ENCODE data around the gene SPSB1.

SPSB1 gene

DNA sequence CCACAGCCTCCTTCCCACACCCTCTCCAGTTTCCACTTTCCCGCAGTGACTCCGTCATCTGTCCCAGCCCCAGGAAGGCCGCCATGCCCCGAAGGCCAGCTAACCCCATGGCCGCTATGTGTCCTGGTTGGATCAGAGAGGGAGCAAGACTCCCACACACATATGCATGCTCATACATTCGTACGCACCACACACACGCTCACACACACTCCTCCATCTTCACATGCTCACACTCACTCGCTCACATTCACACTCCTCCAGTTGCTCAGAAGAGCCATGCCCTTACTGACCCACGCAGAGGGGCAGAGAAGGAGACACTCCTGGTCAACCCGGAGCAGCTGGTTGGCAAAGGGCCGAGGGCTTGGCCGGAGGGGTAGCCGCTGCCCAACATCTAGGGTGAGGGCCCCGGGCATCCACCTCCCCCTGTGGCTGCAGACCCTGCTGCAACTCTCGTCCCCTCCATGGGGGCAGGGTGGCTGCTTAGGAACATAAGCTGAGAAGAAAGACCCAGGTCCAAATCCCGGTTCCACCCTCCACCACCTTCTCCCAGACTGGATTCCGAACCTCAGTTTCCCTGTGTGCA is 124.3 kb downstream of the SPSB1 start:
- no peaks in the 10 kb centered on the region for H3K27me3 Mint-ChIP-seq (ENCODE audit: low read depth, poor library complexity)
- peaks cover 45% of the 10 kb centered on the region for H3K4me1 Mint-ChIP-seq
- H3K36me3 Mint-ChIP-seq (ENCODE audit: low read depth): no peaks in the 10 kb centered on the region
- H3K27ac Mint-ChIP-seq: no peak overlapping the region
- TF ChIP-seq, protein P1, sequence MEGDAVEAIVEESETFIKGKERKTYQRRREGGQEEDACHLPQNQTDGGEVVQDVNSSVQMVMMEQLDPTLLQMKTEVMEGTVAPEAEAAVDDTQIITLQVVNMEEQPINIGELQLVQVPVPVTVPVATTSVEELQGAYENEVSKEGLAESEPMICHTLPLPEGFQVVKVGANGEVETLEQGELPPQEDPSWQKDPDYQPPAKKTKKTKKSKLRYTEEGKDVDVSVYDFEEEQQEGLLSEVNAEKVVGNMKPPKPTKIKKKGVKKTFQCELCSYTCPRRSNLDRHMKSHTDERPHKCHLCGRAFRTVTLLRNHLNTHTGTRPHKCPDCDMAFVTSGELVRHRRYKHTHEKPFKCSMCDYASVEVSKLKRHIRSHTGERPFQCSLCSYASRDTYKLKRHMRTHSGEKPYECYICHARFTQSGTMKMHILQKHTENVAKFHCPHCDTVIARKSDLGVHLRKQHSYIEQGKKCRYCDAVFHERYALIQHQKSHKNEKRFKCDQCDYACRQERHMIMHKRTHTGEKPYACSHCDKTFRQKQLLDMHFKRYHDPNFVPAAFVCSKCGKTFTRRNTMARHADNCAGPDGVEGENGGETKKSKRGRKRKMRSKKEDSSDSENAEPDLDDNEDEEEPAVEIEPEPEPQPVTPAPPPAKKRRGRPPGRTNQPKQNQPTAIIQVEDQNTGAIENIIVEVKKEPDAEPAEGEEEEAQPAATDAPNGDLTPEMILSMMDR (IDR thresholded peaks at IDR 0.05): no peak
- H3K9me3 Mint-ChIP-seq: no peaks in the 10 kb centered on the region
- H3K4me3 Mint-ChIP-seq: no peak overlapping the region
- DNase-seq: no peak

DNA sequence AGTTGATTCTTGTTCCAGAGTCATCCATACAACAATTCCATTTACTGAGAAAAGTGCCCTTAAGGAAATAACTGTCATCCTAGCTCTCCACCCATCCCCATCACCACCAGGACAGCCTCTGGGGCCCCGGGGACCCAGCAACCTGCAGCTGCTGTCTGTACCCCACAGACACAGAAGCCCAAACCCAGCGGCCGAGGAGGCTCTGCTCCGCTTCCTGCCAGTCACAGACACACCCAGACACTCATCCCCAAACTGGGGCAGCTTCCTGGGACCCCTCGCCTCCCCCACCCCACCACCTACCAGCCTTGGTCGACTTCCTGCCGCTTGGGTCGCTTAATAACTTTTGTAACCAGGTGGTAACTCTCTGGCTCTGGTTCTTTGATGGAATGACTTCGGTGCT is 125.0 kb downstream of the SPSB1 start:
- H3K27me3 Mint-ChIP-seq (ENCODE audit: low read depth, poor library complexity): no peaks in the 10 kb centered on the region
- H3K4me3 Mint-ChIP-seq: no peak overlapping the region
- no peak overlapping the region for H3K27ac Mint-ChIP-seq
- H3K9me3 Mint-ChIP-seq: peaks cover under 1% of the 10 kb centered on the region
- no peaks in the 10 kb centered on the region for H3K36me3 Mint-ChIP-seq (ENCODE audit: low read depth)
- TF ChIP-seq, protein P1 (IDR thresholded peaks at IDR 0.05): no peak
- peaks cover 47% of the 10 kb centered on the region for H3K4me1 Mint-ChIP-seq
- no peak for DNase-seq

DNA sequence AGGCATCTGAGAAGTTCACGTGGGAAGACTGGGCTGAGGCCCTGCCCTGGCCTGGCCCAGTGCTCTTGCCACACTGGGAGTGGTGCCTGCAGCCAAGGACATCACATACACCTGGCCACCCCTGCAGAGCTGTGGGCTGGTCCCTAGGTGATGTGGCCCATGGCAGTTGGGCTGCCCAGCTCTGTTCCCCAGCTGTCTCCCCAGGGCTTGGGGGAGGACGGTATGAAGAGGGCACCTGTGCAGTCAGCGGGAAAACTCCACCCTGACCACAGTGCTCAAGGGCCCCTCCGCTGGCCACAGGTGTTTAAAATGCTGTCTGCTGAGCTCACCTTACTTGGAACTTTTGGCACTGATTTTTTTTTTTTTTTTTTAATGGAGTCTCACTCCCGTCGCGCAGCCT is 126.2 kb downstream of the SPSB1 start:
- Mint-ChIP-seq H3K4me3 (no peak overlapping the region), H3K27ac (no peak overlapping the region), H3K27me3 (ENCODE audit: low read depth, poor library complexity) (no peaks in the 10 kb centered on the region), H3K4me1 (peaks cover 45% of the 10 kb centered on the region), H3K9me3 (peaks cover 7% of the 10 kb centered on the region), H3K36me3 (ENCODE audit: low read depth) (no peaks in the 10 kb centered on the region)
- TF ChIP-seq, protein P1 (IDR thresholded peaks at IDR 0.05): no peak
- DNase-seq: no peak
